Peyer's patch (tissue), 4 donors: ENCODE measurements around the gene GNAS.

Experiments
- CTCF ChIP-seq, 6 experiments: fragments of 450-650 bp in 4 of 6; fragments of 200-600 bp in 2 of 6; sonication (generic) in 1 of 6; IDR thresholded peaks; one replicate each; pipeline ENCODE4 v1.5.1; 2017 to 2019; ENCODE audit warnings: antibody characterized with exemption in 6 of 6, mild to moderate bottlenecking in 3 of 6, moderate library complexity in 1 of 6
- POLR2A ChIP-seq, 2 donors: fragments of 450-650 bp; IDR thresholded peaks; one replicate each; pipeline ENCODE4 v1.5.1; 2017; ENCODE audit warnings: antibody characterized with exemption in 2 of 2, mild to moderate bottlenecking in 2 of 2, moderate library complexity in 2 of 2

GRCh38 chr20:58875541-58876134 is 23.1 kb downstream of the GNAS start:
- TF ChIP-seq CTCF (IDR thresholded peaks at IDR 0.05) (no peak), POLR2A (IDR thresholded peaks at IDR 0.05) (no peak)
